Keratinocyte (primary cell): ENCODE data around the gene HELZ. TPM values are rescaled to one million over a fixed set of nuclear protein-coding genes. Genes with fewer than 3 reads are reported as not detected.

ENCODE experiments used
- DNase-seq: peaks from one replicate; pipeline ENCODE4 v3.0.0-alpha.2; 2011; ENCODE audit warnings: low read depth, missing footprints, low spot score
- FAIRE-seq: peaks from 2 replicates; lab custom pipeline; 2011; peaks lifted over from hg19 to GRCh38; lab: Jason Lieb, UNC
- H2AFZ ChIP-seq: 2 replicates; pipeline ENCODE4 v1.6.0; 2012; ENCODE audit warnings: low read length, control low read depth, inconsistent platforms; ENCODE audit not compliant: control insufficient read depth
- H3K27ac ChIP-seq: 2 replicates; pipeline ENCODE4 v1.5.1; 2011; ENCODE audit warnings: low read length; ENCODE audit not compliant: control insufficient read depth, insufficient read depth
- H3K27me3 ChIP-seq: 3 replicates; pipeline ENCODE4 v1.6.0; 2011; ENCODE audit warnings: low read length; ENCODE audit not compliant: control insufficient read depth, insufficient read depth; ENCODE audit errors: extremely low read depth
- H3K36me3 ChIP-seq, 2 experiments: 2 replicates in 1 of 2; 3 replicates in 1 of 2; pipeline ENCODE4 v1.5.1; 2011; ENCODE audit warnings: low read length in 2 of 2, mild to moderate bottlenecking in 1 of 2; ENCODE audit not compliant: control insufficient read depth in 2 of 2, insufficient read depth in 2 of 2; ENCODE audit errors: extremely low read depth in 1 of 2
- H3K4me1 ChIP-seq: 3 replicates; pipeline ENCODE4 v1.5.1; 2011; ENCODE audit warnings: low read length; ENCODE audit not compliant: control insufficient read depth, insufficient read depth; ENCODE audit errors: extremely low read depth
- H3K4me2 ChIP-seq: 3 replicates; pipeline ENCODE4 v1.6.0; 2011; ENCODE audit warnings: low read depth, low read length; ENCODE audit not compliant: control insufficient read depth, insufficient read depth; ENCODE audit errors: extremely low read depth
- H3K4me3 ChIP-seq, 3 experiments: fragments of 200-600 bp in 1 of 3; sonication (generic) in 1 of 3; 2 replicates in 2 of 3; 3 replicates in 1 of 3; pipeline ENCODE4 v1.5.1; 2011 to 2016; ENCODE audit warnings: low read length in 3 of 3, mild to moderate bottlenecking in 3 of 3, control low read depth in 2 of 3, inconsistent platforms in 1 of 3, low read depth in 1 of 3, mixed read lengths in 1 of 3, mixed run types in 1 of 3, moderate library complexity in 1 of 3; ENCODE audit not compliant: control insufficient read depth in 2 of 3, insufficient read depth in 2 of 3; ENCODE audit errors: extremely low read depth in 1 of 3
- H3K79me2 ChIP-seq: 2 replicates; pipeline ENCODE4 v1.6.0; 2012; ENCODE audit warnings: low read length; ENCODE audit not compliant: control insufficient read depth, insufficient read depth
- H3K9ac ChIP-seq: 3 replicates; pipeline ENCODE4 v1.6.0; 2011; ENCODE audit warnings: low read length; ENCODE audit not compliant: control insufficient read depth, insufficient read depth; ENCODE audit errors: extremely low read depth
- H3K9me1 ChIP-seq: 3 replicates; pipeline ENCODE4 v1.6.0; 2011; ENCODE audit warnings: low read length; ENCODE audit not compliant: control insufficient read depth, insufficient read depth; ENCODE audit errors: extremely low read depth
- H3K9me3 ChIP-seq: 2 replicates; pipeline ENCODE4 v1.5.1; 2012; ENCODE audit warnings: low read depth, low read length; ENCODE audit not compliant: control insufficient read depth
- H4K20me1 ChIP-seq: 3 replicates; pipeline ENCODE4 v1.6.0; 2011; ENCODE audit warnings: low read length; ENCODE audit not compliant: control insufficient read depth, insufficient read depth; ENCODE audit errors: extremely low read depth
- EZH2 ChIP-seq: IDR thresholded peaks from one replicate; pipeline ENCODE4 v1.6.1; 2012; ENCODE audit warnings: inconsistent platforms, mild to moderate bottlenecking, low read length, moderate library complexity
- dilution Hi-C: fragments of 300-500 bp; cut with MboI; formaldehyde crosslinking; loops from one replicate; pipeline ENCODE4 v1.7.0; 2020; ENCODE audit warnings: low sequenced_read_pairs; ENCODE audit not compliant: extremely low pct_ligation_motif_present
- polyA plus RNA-seq, 5 experiments: library from polyadenylated mRNA; depleted of rRNA in 3 of 5; stranded (reverse) in 3 of 5; stranded (forward) in 1 of 5; unstranded in 1 of 5; fragments of >200 nt; gene quantifications; 1 replicate in 1 of 5; 2 replicates in 3 of 5; 3 replicates in 1 of 5; pipeline versions ENCODE4 v1.2.1 to v1.2.3, GENCODE V29; 2011 to 2012; ENCODE audit warnings: missing spikeins in 2 of 5, low read depth in 1 of 5, low replicate concordance in 1 of 5
- TF ChIP-seq, protein P1 (sequence below), 3 experiments: IDR thresholded peaks in 1 of 3; conservative IDR thresholded peaks in 1 of 3; optimal IDR thresholded peaks in 1 of 3; 2 replicates in 2 of 3; 3 replicates in 1 of 3; pipeline versions ENCODE3 to v1.5.1; 2011; ENCODE audit warnings: low read length in 3 of 3, mild to moderate bottlenecking in 3 of 3, moderate library complexity in 2 of 3, control low read depth in 1 of 3, inconsistent platforms in 1 of 3; ENCODE audit not compliant: insufficient read depth in 2 of 3; ENCODE audit errors: extremely low read depth in 1 of 3

The HELZ gene
- polyA plus RNA-seq, 1 donor (not counting 4 experiments of a cell fraction or from before 2014, with no cell fraction given), result 18.2 TPM

DNA sequence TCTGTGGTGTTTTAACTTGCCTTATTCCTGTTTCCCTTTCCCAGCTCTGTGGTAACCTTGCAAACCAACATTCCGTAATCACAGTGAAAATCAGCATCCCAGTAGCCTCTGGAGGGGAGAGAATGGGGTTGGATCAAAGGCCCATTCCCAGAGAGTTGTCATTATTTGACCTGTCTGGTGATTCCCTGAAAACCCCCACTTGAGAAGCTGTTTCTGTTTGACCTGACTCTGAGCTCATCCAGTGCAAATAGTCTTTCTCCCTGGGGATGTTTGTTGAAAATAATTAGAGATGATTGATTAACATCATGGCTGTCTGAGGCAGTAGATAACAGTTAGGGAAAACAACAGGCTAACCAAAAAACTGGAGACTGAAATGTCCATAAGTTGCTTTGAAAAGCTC lies 197.6 kb downstream of the HELZ start:
- H3K4me2 ChIP-seq, result no peak overlapping the region
- H3K9ac ChIP-seq, result no peak overlapping the region
- FAIRE-seq (no peak), DNase-seq (no peak)
- no peaks in the 10 kb centered on the region for H3K36me3 ChIP-seq
- no peak overlapping the region for H2AFZ ChIP-seq
- no peaks in the 10 kb centered on the region for H4K20me1 ChIP-seq
- dilution Hi-C loops, result no loop called here
- H3K27me3 ChIP-seq, result peaks cover 9% of the 10 kb centered on the region
- H3K27ac ChIP-seq, result no peak overlapping the region
- no peaks in the 10 kb centered on the region for H3K4me1 ChIP-seq
- no peaks in the 10 kb centered on the region for H3K9me1 ChIP-seq
- TF ChIP-seq EZH2, result no peak
- TF ChIP-seq, protein P1, sequence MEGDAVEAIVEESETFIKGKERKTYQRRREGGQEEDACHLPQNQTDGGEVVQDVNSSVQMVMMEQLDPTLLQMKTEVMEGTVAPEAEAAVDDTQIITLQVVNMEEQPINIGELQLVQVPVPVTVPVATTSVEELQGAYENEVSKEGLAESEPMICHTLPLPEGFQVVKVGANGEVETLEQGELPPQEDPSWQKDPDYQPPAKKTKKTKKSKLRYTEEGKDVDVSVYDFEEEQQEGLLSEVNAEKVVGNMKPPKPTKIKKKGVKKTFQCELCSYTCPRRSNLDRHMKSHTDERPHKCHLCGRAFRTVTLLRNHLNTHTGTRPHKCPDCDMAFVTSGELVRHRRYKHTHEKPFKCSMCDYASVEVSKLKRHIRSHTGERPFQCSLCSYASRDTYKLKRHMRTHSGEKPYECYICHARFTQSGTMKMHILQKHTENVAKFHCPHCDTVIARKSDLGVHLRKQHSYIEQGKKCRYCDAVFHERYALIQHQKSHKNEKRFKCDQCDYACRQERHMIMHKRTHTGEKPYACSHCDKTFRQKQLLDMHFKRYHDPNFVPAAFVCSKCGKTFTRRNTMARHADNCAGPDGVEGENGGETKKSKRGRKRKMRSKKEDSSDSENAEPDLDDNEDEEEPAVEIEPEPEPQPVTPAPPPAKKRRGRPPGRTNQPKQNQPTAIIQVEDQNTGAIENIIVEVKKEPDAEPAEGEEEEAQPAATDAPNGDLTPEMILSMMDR (optimal IDR thresholded peaks at IDR 0.05 in 1 of 3, IDR thresholded peaks at IDR 0.05 in 1 of 3, conservative IDR thresholded peaks at IDR 0.05 in 1 of 3; ENCODE audit: extremely low read depth in 1 of 3, insufficient read depth in 2 of 3, low read length in 3 of 3), result no peak
- H3K4me3 ChIP-seq, result no peak overlapping the region
- H3K79me2 ChIP-seq, result no peaks in the 10 kb centered on the region
- H3K9me3 ChIP-seq, result no peaks in the 10 kb centered on the region

DNA sequence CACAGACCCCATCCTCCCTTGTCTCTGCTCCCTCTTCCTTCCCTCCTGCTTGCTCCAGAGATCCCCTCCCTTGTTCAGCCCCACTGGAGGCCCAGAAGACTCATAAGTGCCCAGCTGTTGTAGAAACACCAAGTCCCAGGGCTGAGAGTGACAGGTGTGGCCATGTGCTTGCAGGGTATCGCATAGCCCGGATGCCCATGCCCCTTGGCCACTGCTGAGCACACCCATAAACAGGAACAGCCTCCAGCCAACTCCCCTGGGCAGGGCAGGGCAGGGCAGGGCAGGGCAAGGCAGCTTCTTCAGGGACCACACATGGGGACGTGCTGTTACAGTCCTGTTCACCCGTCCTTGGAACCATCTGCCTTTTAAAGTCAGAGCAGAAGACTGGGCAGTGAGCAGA lies 198.6 kb downstream of the HELZ start:
- peaks cover 8% of the 10 kb centered on the region for H3K27me3 ChIP-seq
- no peaks in the 10 kb centered on the region for H3K9me1 ChIP-seq
- FAIRE-seq (no peak), DNase-seq (no peak)
- H3K4me1 ChIP-seq, result no peaks in the 10 kb centered on the region
- dilution Hi-C loops, result no loop called here
- no peak overlapping the region for H3K9ac ChIP-seq
- H3K4me2 ChIP-seq, result no peak overlapping the region
- H4K20me1 ChIP-seq, result no peaks in the 10 kb centered on the region
- H3K36me3 ChIP-seq, result no peaks in the 10 kb centered on the region
- no peaks in the 10 kb centered on the region for H3K9me3 ChIP-seq
- H2AFZ ChIP-seq, result no peak overlapping the region
- H3K27ac ChIP-seq, result no peak overlapping the region
- H3K79me2 ChIP-seq, result no peaks in the 10 kb centered on the region
- no peak overlapping the region for H3K4me3 ChIP-seq
- TF ChIP-seq, protein P1 (optimal IDR thresholded peaks at IDR 0.05 in 1 of 3, IDR thresholded peaks at IDR 0.05 in 1 of 3, conservative IDR thresholded peaks at IDR 0.05 in 1 of 3; ENCODE audit: extremely low read depth in 1 of 3, insufficient read depth in 2 of 3, low read length in 3 of 3), result no peak
- no peak for TF ChIP-seq EZH2
